Activated CD8-positive, alpha-beta memory T cell treated with anti-CD3 and anti-CD28 coated beads for 36 hours (primary cell): Measurements from ENCODE around the gene QPCT. TPM values are rescaled to one million over a fixed set of nuclear protein-coding genes. Genes with fewer than 3 reads are reported as not detected.

Source experiments
- CTCF ChIA-PET: fragments of 350-600 bp; sonication (Branson Sonifier 250); formaldehyde crosslinking; loops from one replicate; lab custom pipeline; 2021; ENCODE audit warnings: antibody characterized with exemption; lab: Charles Lee
- POLR2A ChIA-PET: fragments of 350-600 bp; sonication (Branson Sonifier 250); formaldehyde crosslinking; loops from one replicate; lab custom pipeline; 2021; ENCODE audit warnings: antibody characterized with exemption; lab: Charles Lee
- total RNA-seq, 2 experiments: library from RNA; stranded (reverse); gene quantifications; one replicate each; pipeline ENCODE4 v1.2.3, GENCODE V29; 2021

The QPCT gene
- total RNA-seq, 2 experiments from 2014 or later: 5.5 to 6.6 TPM

DNA sequence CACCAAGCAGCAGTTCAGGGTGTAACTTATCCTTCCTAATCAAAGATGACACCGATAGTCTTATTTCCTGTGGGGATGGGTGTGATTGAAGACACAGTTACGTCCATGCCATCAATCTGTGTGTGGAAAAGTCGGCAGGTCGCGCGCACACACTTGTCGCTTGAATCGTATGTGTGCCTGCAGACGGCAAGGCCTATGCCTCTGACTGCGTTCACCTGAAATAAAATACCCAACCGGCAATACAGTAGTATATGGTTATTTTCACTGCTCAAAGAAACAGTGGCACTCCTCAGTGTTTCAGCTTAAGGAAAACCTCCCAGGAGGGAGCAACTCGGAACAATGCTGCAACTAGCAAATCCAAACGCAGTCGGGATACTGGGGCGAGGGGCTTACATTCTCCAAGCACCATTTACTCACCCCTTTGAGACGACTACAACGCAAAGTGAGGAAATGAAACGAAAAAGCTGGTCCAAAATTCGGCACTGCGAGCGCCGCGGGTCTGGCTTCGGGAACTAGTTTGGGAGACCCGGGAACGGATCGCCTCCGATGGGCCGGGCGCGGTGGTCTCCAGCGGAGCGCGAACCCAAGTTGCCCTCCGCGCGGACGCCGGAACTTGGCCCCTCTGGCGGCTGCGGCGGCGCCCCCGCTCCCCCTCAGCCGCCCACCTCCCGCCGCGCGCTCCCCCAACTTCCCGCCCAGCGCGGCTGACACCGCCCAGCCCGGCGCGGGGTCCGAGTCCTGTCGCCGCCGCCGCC, 20.5 kb upstream of the QPCT start:
- CTCF ChIA-PET: interaction anchor here (0.6 to 1.6 kb wide), 3 partner anchors 14 to 160 kb away, joined by 3 read pairs; no protein-coding TSS in a partner anchor
- POLR2A ChIA-PET: no interaction called here

DNA sequence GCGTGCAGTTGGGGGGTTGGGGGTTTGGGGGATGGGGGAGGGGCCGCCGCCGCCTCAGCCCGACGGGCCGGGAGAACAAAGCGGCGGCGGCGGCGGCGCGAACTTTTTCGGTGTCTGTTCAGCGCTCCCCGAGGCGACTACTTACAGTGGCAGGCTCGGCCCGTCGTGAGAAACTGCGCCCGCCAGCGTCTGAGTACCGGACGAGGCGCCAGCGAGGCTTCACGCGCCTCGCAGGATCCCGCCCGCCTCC, 20.0 kb upstream of the QPCT start:
- CTCF ChIA-PET: interaction anchor here (0.6 to 1.2 kb wide), 2 partner anchors 14 to 160 kb away, joined by 3 read pairs; no protein-coding TSS in a partner anchor
- POLR2A ChIA-PET: no interaction called here

DNA sequence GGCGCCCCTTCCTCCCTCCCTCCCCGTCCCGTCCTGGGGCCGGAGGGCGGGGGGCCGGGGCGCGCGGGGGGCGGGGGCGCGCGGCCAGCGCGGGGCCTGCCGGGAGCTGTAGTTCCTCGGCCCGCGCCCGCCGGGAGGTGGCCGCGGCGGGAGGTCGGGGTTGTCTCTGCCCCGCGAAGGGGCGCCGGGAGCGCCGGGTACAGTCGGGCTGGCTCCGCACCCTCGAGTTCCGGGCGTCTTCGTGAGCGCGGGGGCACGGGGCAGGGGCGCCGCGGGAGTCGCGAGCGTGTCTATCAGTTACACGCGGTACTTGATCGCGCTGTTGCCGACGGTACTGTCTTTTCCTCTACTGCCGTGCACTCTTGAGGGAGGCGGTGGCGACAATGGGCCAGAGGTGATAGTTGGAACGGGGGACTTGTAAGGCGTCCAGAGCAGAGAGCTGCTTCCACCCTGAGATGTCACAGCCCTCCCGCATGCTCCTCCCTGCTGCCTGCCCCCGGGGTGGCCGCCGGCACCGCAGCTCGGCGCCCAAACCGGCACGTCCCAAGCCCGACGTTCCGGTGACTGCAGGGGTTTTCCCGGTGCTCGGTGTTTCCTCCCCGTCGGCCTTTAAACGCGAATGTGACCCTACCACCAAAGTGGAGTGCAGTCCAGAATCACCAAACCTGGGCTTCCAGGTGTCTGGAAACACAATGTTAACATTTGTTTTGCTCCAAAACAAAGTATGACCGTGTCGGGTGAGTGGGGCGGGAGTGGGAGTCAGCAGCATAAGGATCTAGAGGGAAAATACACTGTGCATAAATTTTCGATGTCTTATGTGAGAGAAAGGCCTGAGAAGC, 19.4 kb upstream of the QPCT start, which contains the start of gene PRKD3:
Gene PRKD3 (minus strand): TSS at position 48 of the 839 bp plus-strand sequence. CDS start 8,309 bp downstream, outside the sequence.
- POLR2A ChIA-PET: interaction anchor here (0.5 to 1.2 kb wide), 3 partner anchors 11 to 1341 kb away, joined by 3 to 4 read pairs (median 3); partner anchors contain the start of gene GALM
- CTCF ChIA-PET: interaction anchor here (0.6 kb wide), 1 partner anchor 161 kb away, joined by 3 read pairs; no protein-coding TSS in a partner anchor

DNA sequence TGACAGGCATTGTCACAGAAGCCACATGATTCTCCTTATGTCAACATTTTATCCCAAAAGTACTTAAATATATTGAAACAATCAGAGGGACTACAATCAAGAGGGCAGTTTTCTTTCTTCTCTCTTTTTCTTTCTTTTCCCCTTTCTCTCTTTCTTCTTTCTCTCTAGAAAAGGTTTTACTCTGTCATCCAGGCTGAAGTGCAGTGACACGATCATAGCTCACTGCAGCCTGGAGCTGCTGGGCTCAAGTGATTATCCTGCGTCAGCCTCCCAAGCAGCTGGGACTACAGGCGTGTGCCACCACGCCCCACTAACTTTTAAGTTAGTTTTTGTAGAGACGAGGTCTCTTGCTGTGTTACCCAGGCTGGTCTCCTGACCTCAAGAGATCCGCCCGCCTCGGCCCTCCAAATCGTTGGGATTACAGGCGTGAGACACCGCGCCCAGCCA, 18.8 kb upstream of the QPCT start:
- CTCF ChIA-PET: no interaction called here
- POLR2A ChIA-PET: interaction anchor here (0.7 to 1.2 kb wide), 2 partner anchors 11 to 22 kb away, joined by 3 read pairs; no protein-coding TSS in a partner anchor

DNA sequence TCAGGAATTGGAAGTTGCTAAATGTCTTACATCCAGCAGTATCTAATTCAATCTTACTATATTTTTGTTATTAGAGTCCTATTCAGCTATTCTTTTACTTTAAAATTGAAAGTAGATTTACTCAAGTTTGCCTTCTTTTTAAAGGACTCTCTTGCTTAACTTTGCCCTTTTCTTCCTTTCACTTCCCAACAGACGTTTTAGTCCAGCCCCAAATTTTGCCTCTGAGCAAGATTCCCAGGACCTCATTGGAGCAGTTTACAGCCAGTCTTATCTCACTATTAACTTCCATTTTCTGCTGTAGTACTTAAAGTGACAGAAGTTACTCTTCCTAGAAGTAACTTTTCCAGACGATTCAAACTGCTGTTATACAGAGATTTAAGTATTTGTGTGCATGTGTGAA, 18.1 kb upstream of the QPCT start:
- POLR2A ChIA-PET: interaction anchor here (0.7 to 1.2 kb wide), 2 partner anchors 10 to 21 kb away, joined by 3 read pairs; no protein-coding TSS in a partner anchor
- CTCF ChIA-PET: no interaction called here

DNA sequence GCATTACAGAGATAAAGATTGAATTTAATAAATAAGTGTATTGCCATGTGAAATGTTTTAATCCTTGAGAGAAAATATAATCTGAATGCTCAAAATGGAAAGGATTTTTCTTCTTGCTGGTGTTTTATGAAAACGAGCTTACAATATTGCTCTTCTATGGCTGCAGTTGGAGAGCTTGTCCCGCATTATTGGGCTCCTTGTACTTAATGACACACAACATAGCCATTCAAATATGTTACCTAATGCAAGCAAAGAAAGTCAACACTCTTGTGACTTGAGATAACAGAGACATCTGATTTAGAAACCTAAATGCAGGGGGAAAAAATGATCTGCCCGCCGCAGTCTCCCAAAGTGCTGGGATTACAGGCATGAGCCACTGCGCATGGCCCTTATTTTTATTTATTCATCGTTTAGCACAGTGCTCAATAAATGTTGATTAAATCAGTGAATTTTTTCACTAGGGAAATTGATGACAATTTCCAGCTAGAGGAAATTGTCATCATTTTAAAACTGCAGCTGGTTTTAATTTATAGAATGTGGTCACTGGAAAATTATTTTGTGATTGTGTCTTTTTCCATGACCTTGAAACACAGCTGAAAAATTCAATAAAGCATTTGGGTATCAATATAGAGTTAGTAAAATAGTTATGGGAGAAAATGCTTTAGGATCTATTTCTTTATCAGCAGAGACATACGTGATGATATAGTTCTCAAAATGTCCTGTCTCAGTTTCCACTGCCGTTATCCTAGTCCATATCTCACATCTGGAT, 17.4 kb upstream of the QPCT start:
- POLR2A ChIA-PET: no interaction called here
- CTCF ChIA-PET: interaction anchor here (0.5 kb wide), 1 partner anchor 17 kb away, joined by 3 read pairs; no protein-coding TSS in a partner anchor

DNA sequence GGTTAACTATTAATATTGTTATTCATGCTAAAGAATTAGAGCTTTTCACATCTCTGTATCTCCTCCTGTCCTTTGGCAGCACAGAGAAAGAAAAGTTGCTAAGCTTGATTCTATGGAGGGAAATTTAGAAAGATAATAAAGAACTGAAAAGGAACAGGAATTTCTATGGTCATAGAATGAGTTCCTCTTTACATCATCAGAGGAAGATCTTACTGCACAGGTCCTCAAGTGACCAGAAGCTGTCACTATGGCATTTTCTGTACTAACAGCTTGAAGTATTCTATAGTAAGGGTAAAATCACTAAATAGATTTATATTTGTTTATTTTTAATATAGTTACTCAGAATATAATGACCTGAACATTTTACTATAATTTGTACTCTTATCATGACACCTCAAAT, 13.7 kb upstream of the QPCT start:
- POLR2A ChIA-PET: no interaction called here
- CTCF ChIA-PET: no interaction called here

DNA sequence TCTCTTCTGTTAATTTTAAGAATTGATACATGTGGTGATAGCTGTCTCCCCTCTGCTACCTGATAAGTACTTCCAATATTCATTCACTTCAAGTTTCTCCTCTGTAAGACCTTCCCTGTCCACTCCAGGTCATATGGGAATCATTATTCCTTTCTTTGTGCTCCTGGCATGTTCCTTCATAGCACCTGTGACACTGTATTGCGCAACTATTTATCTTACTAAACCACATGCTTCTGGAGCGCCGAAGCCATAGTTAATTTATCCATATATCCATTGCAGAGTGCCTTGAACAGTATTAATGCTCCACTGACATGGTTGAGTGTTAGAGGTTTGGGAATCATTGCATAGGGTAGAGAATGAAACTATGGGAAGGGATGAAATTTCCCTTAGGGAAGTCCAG, 11.9 kb upstream of the QPCT start:
- ChIA-PET POLR2A (no interaction called here), CTCF (no interaction called here)

DNA sequence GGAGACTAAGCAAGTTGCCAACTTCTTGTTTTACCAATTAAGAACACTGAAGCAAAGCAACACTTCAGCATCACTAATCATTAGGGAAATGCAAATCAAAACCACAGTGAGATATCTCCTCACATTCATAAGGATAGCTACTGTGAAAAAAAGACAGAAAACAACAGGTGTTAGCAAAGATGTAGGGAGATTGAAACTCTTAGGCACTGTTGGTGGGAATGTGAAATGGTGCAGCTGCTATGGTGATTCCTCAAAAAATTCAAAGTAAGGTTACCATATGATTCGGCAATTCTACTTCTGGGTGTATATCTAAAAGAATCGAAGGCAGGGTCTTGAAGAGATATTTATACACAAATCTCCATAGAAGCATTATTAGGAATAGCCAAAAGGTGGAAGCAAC, 11.2 kb upstream of the QPCT start:
- ChIA-PET POLR2A (no interaction called here), CTCF (no interaction called here)

DNA sequence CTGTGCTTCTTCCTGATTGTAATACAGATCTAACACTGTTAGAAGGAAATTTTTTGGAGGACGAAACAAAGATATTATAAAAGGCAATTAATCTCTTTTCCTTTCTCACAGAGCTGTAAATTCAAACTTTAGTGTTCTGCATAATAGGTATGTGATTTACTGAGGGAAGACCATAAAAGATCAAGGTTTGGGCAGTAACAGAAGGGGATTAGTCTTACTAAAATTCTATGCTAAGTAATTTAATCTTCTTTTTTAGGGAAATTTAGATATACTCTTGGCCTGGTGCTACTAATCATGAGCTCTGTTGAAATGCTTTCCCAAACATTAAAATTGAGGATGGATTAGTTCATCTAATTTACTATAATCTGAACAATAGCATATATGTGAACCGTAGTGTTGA, 8.8 kb upstream of the QPCT start:
- ChIA-PET CTCF (no interaction called here), POLR2A (interaction anchor here (1.2 kb wide), 1 partner anchor 10 kb away, joined by 3 read pairs; no protein-coding TSS in a partner anchor)

DNA sequence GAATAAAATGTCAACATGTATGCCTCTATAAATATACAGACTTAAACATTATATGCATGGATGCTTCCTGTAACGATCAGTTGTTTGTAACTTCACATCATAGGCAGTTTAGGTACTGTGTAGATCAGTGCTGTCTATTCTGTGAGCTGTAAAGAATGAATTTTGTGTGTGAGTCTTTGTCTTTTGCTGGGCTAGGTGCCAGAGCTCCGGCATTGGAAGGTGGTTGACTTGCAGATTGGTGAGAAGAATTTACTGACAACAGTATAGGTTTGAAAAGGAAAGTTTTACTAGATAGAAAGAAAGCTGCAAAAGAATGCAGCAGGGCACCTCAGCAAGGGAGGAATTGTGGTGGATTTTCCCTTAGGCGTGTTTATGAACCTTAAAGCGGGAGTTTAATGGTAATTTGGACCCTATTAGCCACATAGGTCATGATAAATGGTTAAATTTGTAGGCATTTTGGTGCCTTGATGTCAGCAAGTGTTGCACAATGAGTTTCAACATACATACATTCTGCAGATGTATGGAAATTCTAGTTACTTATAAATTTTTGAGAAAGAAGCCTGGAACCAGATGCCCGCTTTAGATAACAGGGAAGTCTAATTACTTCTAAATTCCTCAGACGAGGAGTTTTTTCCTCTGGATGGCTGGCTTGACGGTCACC, 6.7 kb upstream of the QPCT start:
- CTCF ChIA-PET: no interaction called here

DNA sequence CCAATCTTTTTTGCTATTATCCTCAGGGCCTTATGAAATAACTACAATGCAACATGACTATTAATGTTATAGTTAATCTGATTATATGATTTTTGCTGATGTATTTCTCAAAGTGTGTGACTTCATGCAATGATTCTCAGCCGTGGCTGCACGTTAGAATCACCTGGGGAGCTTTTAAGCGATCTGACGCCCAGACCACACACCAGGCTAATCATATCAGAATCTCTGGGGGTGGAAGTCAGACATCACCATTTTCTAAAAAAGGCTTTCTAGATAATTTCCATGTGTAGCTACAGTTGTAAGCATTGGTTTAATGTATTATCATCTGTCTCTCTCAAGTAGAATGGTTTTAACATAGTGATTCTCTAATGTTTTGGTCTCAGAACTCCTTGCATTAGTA, 5.5 kb upstream of the QPCT start:
- CTCF ChIA-PET: no interaction called here
- POLR2A ChIA-PET: no interaction called here

More for the DNA sequence above, 6.7 kb upstream of the QPCT start:
- POLR2A ChIA-PET: no interaction called here

DNA sequence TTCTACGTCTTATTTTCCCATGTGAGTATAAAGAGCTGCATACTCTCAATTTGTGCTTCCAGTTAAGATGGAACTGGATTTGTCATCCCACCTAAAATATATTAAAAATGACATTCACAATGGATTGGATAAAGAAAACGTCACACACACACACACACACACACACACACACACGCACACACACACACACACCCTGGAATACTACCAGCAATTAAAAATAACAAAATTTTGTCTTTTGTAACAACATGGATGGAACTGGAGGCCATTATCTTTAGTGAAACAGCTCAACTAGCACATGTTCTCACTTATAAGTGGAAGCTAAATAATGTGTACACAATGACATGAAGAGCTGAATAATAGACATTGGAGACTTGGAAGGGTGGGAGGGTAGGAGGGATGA, 3.8 kb upstream of the QPCT start:
- ChIA-PET CTCF (interaction anchor here (0.7 kb wide), 1 partner anchor 537 kb away, joined by 3 read pairs; no protein-coding TSS in a partner anchor), POLR2A (no interaction called here)

DNA sequence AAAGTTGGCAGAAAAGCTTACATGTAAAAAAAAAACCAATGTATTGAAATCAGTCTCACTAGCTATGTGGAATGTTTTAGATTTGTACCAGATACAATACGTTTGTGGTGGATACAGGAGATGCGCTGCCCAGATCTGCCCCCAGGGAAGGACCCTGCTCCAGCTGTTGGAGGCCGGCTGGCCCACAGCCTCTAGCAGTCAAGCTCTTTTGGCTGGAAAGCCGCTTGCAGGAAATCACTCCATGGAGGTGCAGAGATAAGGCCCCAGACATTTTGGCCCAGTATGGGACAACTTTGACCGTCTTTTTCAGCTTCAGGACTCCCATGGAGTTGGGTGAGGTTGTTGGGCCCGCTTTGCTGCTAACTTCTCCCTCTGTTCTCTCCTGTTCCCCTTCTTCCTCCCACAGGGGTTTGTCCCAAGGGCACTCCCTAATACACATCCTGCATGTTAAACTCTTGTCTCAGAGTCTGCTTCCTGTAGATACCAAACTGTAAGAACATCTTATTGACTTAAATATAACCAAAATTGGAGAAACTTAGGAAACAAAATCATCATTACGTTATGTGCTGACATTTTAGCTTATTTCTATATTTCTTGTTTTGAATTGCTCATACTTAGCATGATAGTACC, 1.7 kb upstream of the QPCT start:
- ChIA-PET CTCF (no interaction called here), POLR2A (no interaction called here)

DNA sequence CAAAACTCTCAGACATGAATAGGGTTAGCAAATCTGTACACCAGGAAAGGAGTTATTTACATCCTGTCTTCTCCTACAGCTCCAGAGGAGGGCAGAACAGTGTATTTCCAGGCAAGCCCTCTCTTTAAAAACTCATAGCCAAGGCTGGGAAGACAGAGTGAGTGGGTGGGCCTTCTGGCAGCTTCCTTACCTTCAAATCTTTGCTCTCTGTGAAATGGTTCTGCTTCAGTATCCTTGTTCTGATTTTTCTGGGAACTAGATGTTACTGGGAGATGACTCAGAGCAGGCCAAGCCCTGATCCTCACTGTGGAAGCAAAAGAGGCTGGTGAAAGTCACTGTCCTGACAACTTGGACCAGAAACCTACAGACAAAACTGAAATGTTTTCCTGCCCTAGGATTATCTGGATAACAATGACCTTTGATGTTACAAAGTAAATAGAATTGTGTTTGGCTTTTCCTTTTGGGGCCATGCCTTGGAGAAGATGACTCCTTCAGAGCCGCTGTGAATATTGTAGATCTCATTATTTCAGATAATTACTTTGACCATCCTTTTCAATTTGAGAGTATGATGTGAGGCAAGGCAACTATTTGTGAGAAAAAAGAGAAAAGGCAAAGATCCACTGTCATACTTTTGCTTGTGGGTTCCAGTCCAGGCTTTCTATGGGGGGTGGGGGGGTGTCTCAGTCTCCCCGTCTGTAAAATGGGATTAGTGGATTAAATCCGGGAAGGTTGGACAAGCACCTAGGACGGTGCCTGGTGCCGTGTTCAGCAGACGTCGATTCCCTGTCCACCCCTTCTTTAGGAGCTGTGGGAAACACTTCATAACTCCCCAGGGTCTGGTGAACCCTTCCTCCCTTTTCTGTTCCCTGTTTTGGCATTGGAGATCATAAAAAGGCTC, 644 bp upstream of the QPCT start:
- ChIA-PET CTCF (interaction anchor here (0.8 kb wide), 1 partner anchor 14 kb away, joined by 3 read pairs; no protein-coding TSS in a partner anchor), POLR2A (no interaction called here)

DNA sequence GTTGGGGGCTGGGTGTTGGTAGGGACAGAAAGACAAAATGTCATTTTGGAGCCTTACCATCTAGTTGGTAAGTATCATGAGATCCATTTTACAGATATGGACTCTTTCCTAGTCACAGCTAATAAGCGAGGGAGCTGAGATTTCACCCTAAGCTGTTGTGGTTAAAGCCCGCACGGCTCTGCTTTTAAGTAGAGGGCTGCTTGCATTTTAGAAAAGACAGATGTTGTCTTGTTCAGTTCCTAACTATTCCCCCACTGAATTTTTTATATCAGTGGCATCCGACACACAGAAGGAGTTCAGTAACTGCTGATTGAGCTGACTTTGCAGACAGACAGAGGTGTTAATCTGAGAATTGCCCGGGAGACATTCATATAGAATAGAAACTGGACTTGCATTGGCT, 3.7 kb downstream of the QPCT start:
- CTCF ChIA-PET: interaction anchor here (0.5 kb wide), 1 partner anchor 82 kb away, joined by 3 read pairs; no protein-coding TSS in a partner anchor
- POLR2A ChIA-PET: interaction anchor here (0.7 kb wide), 1 partner anchor 576 kb away, joined by 3 read pairs; no protein-coding TSS in a partner anchor

DNA sequence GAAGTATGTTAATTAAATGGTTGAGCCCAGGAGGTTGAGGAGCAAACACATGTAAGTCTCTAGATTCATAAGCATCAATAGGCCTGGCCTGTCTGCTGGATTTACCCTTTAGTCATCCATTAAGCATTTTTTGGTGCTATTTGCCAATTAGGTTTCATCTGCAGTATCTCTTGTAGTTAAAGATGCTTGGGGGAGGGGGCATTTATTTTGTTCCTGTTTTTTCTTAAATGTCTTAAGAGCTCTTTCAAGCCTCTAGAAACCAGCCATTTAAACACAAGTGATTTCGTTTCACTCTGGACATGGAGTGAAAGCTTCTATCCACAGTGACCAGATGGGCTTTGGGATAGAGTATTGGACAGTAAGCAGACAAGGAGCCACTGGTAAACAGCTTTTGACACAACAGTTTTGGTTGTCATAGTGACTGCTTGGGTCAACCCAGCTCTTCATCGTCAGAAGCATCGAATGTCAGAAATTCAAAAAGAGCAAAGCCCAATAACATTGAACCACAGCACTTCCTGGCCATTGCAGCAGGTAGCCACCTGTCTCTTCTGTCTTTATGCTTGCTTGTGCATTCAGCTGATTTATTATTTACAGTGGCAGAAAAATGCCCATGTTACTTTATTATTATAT, 4.9 kb downstream of the QPCT start:
- CTCF ChIA-PET: interaction anchor here (1.2 kb wide), 1 partner anchor 25 kb away, joined by 3 read pairs; no protein-coding TSS in a partner anchor
- POLR2A ChIA-PET: no interaction called here
